Left renal cortex interstitium (tissue), 4 donors: Measurements from ENCODE around the gene UBXN4. TPM values are rescaled to one million over a fixed set of nuclear protein-coding genes. Genes with fewer than 3 reads are reported as not detected.
"Not testable (repeated sequence)": the region's sequence is repeated elsewhere in the genome, so short reads cannot be mapped to it uniquely, and the experiment has no call there.

ENCODE experiments used
- DNase-seq, 4 donors: peaks; one replicate each; pipeline ENCODE4 v3.0.0-alpha.2; 2013; ENCODE audit warnings: low read depth in 4 of 4, low spot score in 2 of 4, missing footprints in 1 of 4
- polyA plus RNA-seq, 4 donors: library from polyadenylated mRNA; unstranded; fragments of 120-200 nt; gene quantifications; one replicate each; pipeline ENCODE4 v1.2.1, GENCODE V29; 2013; ENCODE audit not compliant: insufficient read length in 4 of 4

UBXN4 gene
- polyA plus RNA-seq, 4 donors = 128 to 168 (median 152) TPM

- no peak for DNase-seq
Measured at GRCh38 chr2:135800513-135801460, 59.1 kb downstream of the UBXN4 start.

GRCh38 chr2:135802350-135802749 lies 60.7 kb downstream of the UBXN4 start:
- no peak for DNase-seq

GRCh38 chr2:135803278-135803677 lies 61.6 kb downstream of the UBXN4 start:
- DNase-seq = no peak

- DNase-seq = not testable (repeated sequence)
Measured at GRCh38 chr2:135807874-135808273, 66.2 kb downstream of the UBXN4 start.

GRCh38 chr2:135812907-135813511 lies 71.4 kb downstream of the UBXN4 start:
- DNase-seq = no peak

DNA sequence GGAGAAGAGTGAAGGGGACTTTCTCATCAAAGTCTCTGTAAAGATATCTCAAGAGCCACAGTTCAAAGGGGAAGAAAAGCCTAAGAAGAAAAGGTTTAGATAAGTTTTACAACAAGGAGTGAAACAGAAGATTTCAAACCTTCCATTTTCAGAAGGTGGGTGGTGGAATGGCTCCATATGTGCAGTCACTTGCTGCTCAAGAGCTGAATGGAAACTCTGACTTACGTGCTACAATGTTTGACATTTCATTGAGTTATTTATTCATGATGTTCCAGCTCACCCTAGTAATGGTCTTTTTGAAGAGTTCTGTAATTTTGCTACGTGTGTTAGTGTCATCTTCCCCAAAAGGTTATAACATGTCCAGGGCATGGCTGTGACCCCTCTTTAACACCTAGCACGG lies 73.6 kb downstream of the UBXN4 start:
- DNase-seq = no peak

- DNase-seq = no peak
Measured at GRCh38 chr2:135817466-135817865, 75.8 kb downstream of the UBXN4 start.

- DNase-seq = no peak
Measured at GRCh38 chr2:135817951-135818350, 76.3 kb downstream of the UBXN4 start.

DNA sequence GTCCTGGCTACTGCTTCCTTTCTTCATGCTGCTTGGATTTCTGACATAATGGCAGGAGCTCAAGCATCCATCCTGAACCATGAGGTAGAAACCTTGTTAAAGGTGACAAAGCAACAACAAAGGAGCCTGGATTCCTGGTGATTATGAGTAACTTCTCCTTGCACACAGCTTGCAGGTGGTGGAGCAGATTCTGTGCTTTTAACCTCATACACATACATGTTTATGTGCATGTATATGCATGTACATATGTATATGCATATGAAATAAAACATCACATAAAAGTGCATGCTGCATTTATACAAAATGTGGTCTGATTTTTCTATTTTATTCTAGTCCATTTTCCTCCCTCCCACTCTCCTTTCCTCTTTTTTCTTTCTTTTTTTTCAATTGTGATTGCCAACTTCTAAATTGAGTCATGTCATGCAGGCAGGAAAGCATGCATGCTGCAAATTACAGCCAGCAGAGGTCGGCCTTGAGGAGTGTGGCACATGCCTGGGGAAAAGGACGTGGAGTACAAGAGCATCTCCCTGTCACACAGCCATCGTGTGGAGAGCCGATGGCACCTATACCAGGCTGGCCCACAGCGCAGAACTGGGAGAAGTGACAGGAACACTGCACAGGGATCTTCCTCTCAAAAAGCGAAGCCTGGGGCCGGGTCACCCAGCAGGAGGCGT lies 77.4 kb downstream of the UBXN4 start:
- no peak for DNase-seq

GRCh38 chr2:135820003-135820618 lies 78.5 kb downstream of the UBXN4 start:
- DNase-seq = no peak

- DNase-seq = no peak
Measured at GRCh38 chr2:135821190-135821589, 79.5 kb downstream of the UBXN4 start.

DNA sequence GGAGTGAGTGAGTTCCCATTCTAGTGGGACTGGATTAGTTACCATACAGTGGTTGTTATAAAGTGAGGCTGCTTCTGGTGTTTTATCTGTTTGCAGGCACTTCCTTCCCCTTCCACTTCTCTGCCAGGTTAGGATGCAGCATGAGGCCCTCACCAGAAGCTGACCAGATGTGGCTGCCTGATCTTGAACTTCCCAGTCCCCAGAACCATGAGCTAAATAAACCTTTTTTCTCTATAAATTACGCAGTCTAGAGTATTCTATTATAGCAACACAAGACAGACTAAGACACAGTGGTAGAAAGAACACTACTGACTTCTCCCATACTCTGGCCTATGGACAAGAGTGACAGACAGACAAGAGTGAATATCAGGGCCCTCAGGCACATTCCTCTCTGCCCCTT lies 81.2 kb downstream of the UBXN4 start:
- no peak for DNase-seq

DNA sequence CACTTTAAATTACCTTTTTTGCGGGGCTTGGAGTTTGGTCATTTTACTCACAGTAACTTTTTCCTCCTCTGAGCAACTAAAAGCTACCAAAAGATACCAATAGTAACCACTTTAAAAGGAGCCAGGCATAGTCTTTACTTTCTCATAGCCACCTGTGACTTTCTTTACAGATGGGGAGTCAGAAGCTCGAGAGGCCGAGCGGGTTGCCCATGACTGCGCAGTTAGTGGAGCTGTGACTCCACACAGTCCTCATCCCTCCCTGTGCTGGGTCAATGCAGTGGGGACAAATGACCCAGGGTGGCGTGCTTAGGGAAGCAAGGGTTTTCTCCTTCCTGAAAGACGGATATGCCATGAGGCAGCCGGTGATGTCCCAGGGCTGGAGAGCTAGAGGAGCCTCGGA lies 83.5 kb downstream of the UBXN4 start:
- no peak for DNase-seq

GRCh38 chr2:135825550-135826176 lies 84.0 kb downstream of the UBXN4 start:
- no peak for DNase-seq

GRCh38 chr2:135826544-135826943 lies 84.9 kb downstream of the UBXN4 start:
- no peak for DNase-seq

GRCh38 chr2:135829378-135830135 lies 87.9 kb downstream of the UBXN4 start:
- DNase-seq = no peak

DNA sequence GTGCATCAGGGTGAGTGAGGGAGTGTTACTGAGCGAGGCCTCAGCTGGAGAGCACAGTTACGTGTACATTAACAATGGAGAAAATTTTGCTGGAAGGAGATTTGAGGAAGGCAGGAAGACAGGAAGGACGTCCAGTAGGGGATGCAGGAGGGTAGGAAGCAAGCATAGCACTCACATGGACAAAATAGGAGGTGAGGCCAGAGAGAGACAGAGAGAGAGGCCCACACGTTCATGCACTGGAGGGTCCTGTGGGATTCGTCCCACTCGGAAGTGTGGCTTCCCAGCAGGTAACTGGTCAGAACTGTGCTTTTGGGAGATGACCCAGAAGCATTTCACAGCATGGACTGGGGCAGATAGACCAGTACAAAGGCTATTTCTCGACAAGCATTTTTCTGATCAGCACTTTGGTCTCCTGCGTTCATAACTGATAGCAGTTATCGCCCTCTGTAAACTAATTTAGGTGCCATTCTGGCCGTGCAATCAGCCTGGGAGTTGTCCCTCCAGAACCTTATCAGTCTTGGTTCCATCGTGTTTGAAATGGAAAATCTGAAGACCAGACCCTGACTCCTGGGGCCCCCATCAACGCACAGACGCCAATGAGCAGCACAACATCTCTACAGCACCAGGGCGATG lies 89.6 kb downstream of the UBXN4 start:
- no peak for DNase-seq

- DNase-seq = no peak
Measured at GRCh38 chr2:135832891-135833290, 91.2 kb downstream of the UBXN4 start.
